GM12878 (cell line): ENCODE results near the gene YBX2.

ENCODE experiments used
- CHD1 ChIP-seq: IDR thresholded peaks from 2 replicates; pipeline ENCODE4 v1.6.1; 2012; ENCODE audit warnings: low read depth, low read length, improper control_type of control experiment
- CTCF ChIP-seq, 3 experiments: IDR thresholded peaks in 2 of 3; conservative IDR thresholded peaks in 1 of 3; 2 replicates each; pipeline ENCODE4 v1.5.1; 2011; ENCODE audit warnings: low read depth in 3 of 3, low read length in 3 of 3, mild to moderate bottlenecking in 3 of 3, control low read depth in 2 of 3, moderate library complexity in 2 of 3, inconsistent platforms in 1 of 3, mixed read lengths in 1 of 3; ENCODE audit not compliant: control insufficient read depth in 2 of 3, insufficient read depth in 1 of 3; ENCODE audit errors: extremely low read depth in 1 of 3
- HDAC6 ChIP-seq: fragments of 200-600 bp; sonication (generic); IDR thresholded peaks from one replicate; pipeline ENCODE4 v1.8.0; 2017; ENCODE audit warnings: antibody characterized with exemption; ENCODE audit not compliant: unreplicated experiment
- IRF5 ChIP-seq: fragments of 450-650 bp; IDR thresholded peaks from 2 replicates; pipeline ENCODE4 v1.6.1; 2017; ENCODE audit warnings: borderline replicate concordance
- MXI1 ChIP-seq: fragments of 150-350 bp; IDR thresholded peaks from 2 replicates; pipeline ENCODE4 v1.6.1; 2011; ENCODE audit warnings: low read depth, mild to moderate bottlenecking, inconsistent platforms, low read length, improper control_type of control experiment
- POLR2AphosphoS2 ChIP-seq: IDR thresholded peaks from 2 replicates; pipeline ENCODE4 v1.6.1; 2011; ENCODE audit warnings: low read depth, mild to moderate bottlenecking, low read length, improper control_type of control experiment, moderate library complexity
- RCOR1 ChIP-seq: conservative IDR thresholded peaks from 2 replicates; pipeline ENCODE4 v1.6.1; 2012; ENCODE audit warnings: low read depth, low read length, improper control_type of control experiment
- YY1 ChIP-seq: IDR thresholded peaks from 2 replicates; pipeline ENCODE4 v1.6.1; 2011; ENCODE audit warnings: low read depth, mild to moderate bottlenecking, low read length
- ZNF274 ChIP-seq: IDR thresholded peaks from one replicate; pipeline ENCODE4 v1.8.0; 2011; ENCODE audit not compliant: insufficient read length, insufficient read depth
- ZSCAN29 ChIP-seq: fragments of 450-650 bp; IDR thresholded peaks from 2 replicates; pipeline ENCODE4 v1.6.1; 2017; ENCODE audit warnings: mild to moderate bottlenecking, moderate library complexity
- TF ChIP-seq, protein P1 (sequence below): IDR thresholded peaks from 2 replicates; pipeline ENCODE4 v1.6.1; 2011; ENCODE audit warnings: mild to moderate bottlenecking, low read depth, low read length, moderate library complexity; ENCODE audit not compliant: insufficient replicate concordance

GRCh38 chr17:7241090-7241733, 53.2 kb downstream of the YBX2 start:
- TF ChIP-seq MXI1 (no peak), CTCF (IDR thresholded peaks at IDR 0.05 in 2 of 3, conservative IDR thresholded peaks at IDR 0.05 in 1 of 3; ENCODE audit: control insufficient read depth in 2 of 3, extremely low read depth in 1 of 3, insufficient read depth in 1 of 3, low read depth in 3 of 3, low read length in 3 of 3) (no peak), ZSCAN29 (no peak), IRF5 (no peak), CHD1 (no peak), POLR2AphosphoS2 (no peak), HDAC6 (no peak), ZNF274 (no peak), RCOR1 (no peak), YY1 (no peak)
- TF ChIP-seq, protein P1, sequence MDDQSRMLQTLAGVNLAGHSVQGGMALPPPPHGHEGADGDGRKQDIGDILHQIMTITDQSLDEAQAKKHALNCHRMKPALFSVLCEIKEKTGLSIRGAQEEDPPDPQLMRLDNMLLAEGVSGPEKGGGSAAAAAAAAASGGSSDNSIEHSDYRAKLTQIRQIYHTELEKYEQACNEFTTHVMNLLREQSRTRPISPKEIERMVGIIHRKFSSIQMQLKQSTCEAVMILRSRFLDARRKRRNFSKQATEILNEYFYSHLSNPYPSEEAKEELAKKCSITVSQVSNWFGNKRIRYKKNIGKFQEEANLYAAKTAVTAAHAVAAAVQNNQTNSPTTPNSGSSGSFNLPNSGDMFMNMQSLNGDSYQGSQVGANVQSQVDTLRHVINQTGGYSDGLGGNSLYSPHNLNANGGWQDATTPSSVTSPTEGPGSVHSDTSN: no peak
